ENCODE data around the gene KDM5A. TPM values are rescaled to one million over a fixed set of nuclear protein-coding genes. Genes with fewer than 3 reads are reported as not detected.

The KDM5A gene
- polyA plus RNA-seq, 3 donors: 12.2 to 31.4 (median 17.1) TPM

- no peak overlapping the region for H3K4me3 ChIP-seq (replicated peaks in 1 of 3; ENCODE audit: low read depth in 2 of 3, low read length in 3 of 3)
- no peak overlapping the region for H3K27ac ChIP-seq (ENCODE audit: low read depth in 1 of 2, low read length in 2 of 2)
- Mint-ChIP-seq H3K4me3 (no peak overlapping the region), H3K36me3 (no peaks in the 10 kb centered on the region), H3K4me1 (no peaks in the 10 kb centered on the region), H3K9me3 (peaks cover 15 to 37% (median 33%) of the 10 kb centered on the region in 7 donors), H3K27me3 (ENCODE audit: low read depth in 3 of 3) (peaks cover 4 to 16% (median 6%) of the 10 kb centered on the region in 3 donors), H3K27ac (no peak overlapping the region)
- H3K9me3 ChIP-seq (replicated peaks in 1 of 2; ENCODE audit: control insufficient read depth in 1 of 2, insufficient read depth in 1 of 2, low read length in 2 of 2): peaks cover 31 to 32% of the 10 kb centered on the region in 2 donors
- H4K20me1 ChIP-seq (ENCODE audit: insufficient read depth, low read length): no peaks in the 10 kb centered on the region
- TF ChIP-seq CTCF (IDR thresholded peaks at IDR 0.05): no peak
- 91% methylated on average over 7 of the region's 10 CpGs for WGBS (ENCODE audit: insufficient coverage)
- no peaks in the 10 kb centered on the region for H3K4me1 ChIP-seq (ENCODE audit: control insufficient read depth in 1 of 2, insufficient read depth in 2 of 2, low read length in 2 of 2)
- no peak overlapping the region for H2AFZ ChIP-seq (ENCODE audit: insufficient read depth, low read depth, low read length, poor library complexity, severe bottlenecking)
- no peaks in the 10 kb centered on the region for H3K36me3 ChIP-seq (replicated peaks in 1 of 2; ENCODE audit: control insufficient read depth in 1 of 2, insufficient read depth in 2 of 2, low read length in 2 of 2)
- intact Hi-C loops (cut with micrococcal nuclease): no loop called here
- H3K27me3 ChIP-seq (ENCODE audit: control insufficient read depth in 2 of 2, insufficient read depth in 2 of 2, low read length in 2 of 2): no peaks in the 10 kb centered on the region
- no peak overlapping the region for H3K4me2 ChIP-seq (replicated peaks; ENCODE audit: extremely low read depth, low read length, poor library complexity, severe bottlenecking)
- DNase-seq: no peak
- H3K79me2 ChIP-seq (ENCODE audit: insufficient read depth, low read length): no peaks in the 10 kb centered on the region
- no peak overlapping the region for H3K9ac ChIP-seq (ENCODE audit: insufficient read depth, low read length, poor library complexity, severe bottlenecking)
These were observed 154.2 kb downstream of the KDM5A start for GRCh38 chr12:234891-235415.

DNA sequence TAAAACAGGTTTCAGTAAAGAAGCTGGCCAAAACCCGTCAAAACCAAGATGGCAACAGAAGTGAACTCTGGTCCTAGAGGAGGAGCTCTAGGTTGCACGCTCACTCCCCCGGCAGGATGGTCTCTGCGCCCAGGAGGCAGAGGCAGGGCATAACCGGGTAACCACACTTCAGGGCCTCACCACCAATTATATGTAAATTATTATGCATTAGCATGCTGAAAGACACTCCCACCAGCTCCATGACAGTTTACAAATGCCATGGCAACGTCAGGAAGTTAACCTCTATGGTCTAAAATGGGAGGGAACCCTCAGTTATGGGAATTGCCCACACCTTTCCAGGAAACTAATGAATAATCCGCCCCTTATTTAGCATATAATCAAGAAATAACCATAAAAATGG, 155.1 kb downstream of the KDM5A start:
- Histone ChIP-seq H3K9ac (ENCODE audit: insufficient read depth, low read length, poor library complexity, severe bottlenecking) (no peak overlapping the region), H3K4me3 (replicated peaks in 1 of 3; ENCODE audit: low read depth in 2 of 3, low read length in 3 of 3) (no peak overlapping the region), H3K9me3 (replicated peaks in 1 of 2; ENCODE audit: control insufficient read depth in 1 of 2, insufficient read depth in 1 of 2, low read length in 2 of 2) (peaks cover 31 to 32% of the 10 kb centered on the region in 2 donors), H3K27ac (ENCODE audit: low read depth in 1 of 2, low read length in 2 of 2) (no peak overlapping the region), H3K4me1 (ENCODE audit: control insufficient read depth in 1 of 2, insufficient read depth in 2 of 2, low read length in 2 of 2) (no peaks in the 10 kb centered on the region), H3K36me3 (replicated peaks in 1 of 2; ENCODE audit: control insufficient read depth in 1 of 2, insufficient read depth in 2 of 2, low read length in 2 of 2) (no peaks in the 10 kb centered on the region), H2AFZ (ENCODE audit: insufficient read depth, low read depth, low read length, poor library complexity, severe bottlenecking) (no peak overlapping the region), H3K79me2 (ENCODE audit: insufficient read depth, low read length) (no peaks in the 10 kb centered on the region), H4K20me1 (ENCODE audit: insufficient read depth, low read length) (no peaks in the 10 kb centered on the region), H3K4me2 (replicated peaks; ENCODE audit: extremely low read depth, low read length, poor library complexity, severe bottlenecking) (no peak overlapping the region), H3K27me3 (ENCODE audit: control insufficient read depth in 2 of 2, insufficient read depth in 2 of 2, low read length in 2 of 2) (no peaks in the 10 kb centered on the region)
- Mint-ChIP-seq H3K27ac (no peak overlapping the region), H3K9me3 (peaks cover 15 to 36% (median 33%) of the 10 kb centered on the region in 7 donors), H3K27me3 (ENCODE audit: low read depth in 3 of 3) (peaks cover 7 to 13% (median 8%) of the 10 kb centered on the region in 3 donors), H3K4me3 (no peak overlapping the region), H3K4me1 (no peaks in the 10 kb centered on the region), H3K36me3 (no peaks in the 10 kb centered on the region)
- DNase-seq: no peak
- no peak for TF ChIP-seq CTCF (IDR thresholded peaks at IDR 0.05)
- WGBS (ENCODE audit: insufficient coverage): 100% methylated on average over 1 of the region's 7 CpGs
- intact Hi-C loops (cut with micrococcal nuclease): no loop called here

Measured in CD14-positive monocyte (primary cell).